GM21619 (cell line): ENCODE results near the gene GIMAP1.

ENCODE experiments used
- ATAC-seq: cut with Tn5 transposase; IDR thresholded peaks from one replicate; pipeline ENCODE4 v1.9.1; 2021; ENCODE audit not compliant: unreplicated experiment

GIMAP1 gene

GRCh38 chr7:150721970-150722373 is 5.6 kb downstream of the GIMAP1 start:
- no peak for ATAC-seq

GRCh38 chr7:150722431-150722931 is 6.1 kb downstream of the GIMAP1 start:
- no peak for ATAC-seq

GRCh38 chr7:150723467-150723866 is 7.1 kb downstream of the GIMAP1 start:
- no peak for ATAC-seq

GRCh38 chr7:150727381-150727780 is 11.0 kb downstream of the GIMAP1 start:
- no peak for ATAC-seq

- ATAC-seq: no peak
Observed at GRCh38 chr7:150728011-150728410, 11.6 kb downstream of the GIMAP1 start.

- no peak for ATAC-seq
Observed at GRCh38 chr7:150728609-150729008, 12.2 kb downstream of the GIMAP1 start.

- ATAC-seq: no peak
Observed at GRCh38 chr7:150731916-150732315, 15.5 kb downstream of the GIMAP1 start.

GRCh38 chr7:150732786-150733481 is 16.5 kb downstream of the GIMAP1 start:
- no peak for ATAC-seq

- no peak for ATAC-seq
Observed at GRCh38 chr7:150733482-150734095, 17.2 kb downstream of the GIMAP1 start.

GRCh38 chr7:150734254-150734653 is 17.8 kb downstream of the GIMAP1 start:
- no peak for ATAC-seq

- ATAC-seq: no peak
Observed at GRCh38 chr7:150735596-150736358, 19.4 kb downstream of the GIMAP1 start.

GRCh38 chr7:150736864-150737263 is 20.5 kb downstream of the GIMAP1 start:
- peak; percentile 10 for ATAC-seq

- ATAC-seq: peak; percentile 63
Observed at GRCh38 chr7:150737265-150738055, 21.0 kb downstream of the GIMAP1 start, which contains the start of gene GIMAP5. GIMAP5 (plus strand) TSS chr7:150737418; CDS start chr7:150740885, 3,467 bp downstream.

- ATAC-seq: no peak
Observed at GRCh38 chr7:150738092-150738491, 21.7 kb downstream of the GIMAP1 start.

- no peak for ATAC-seq
Observed at GRCh38 chr7:150738591-150739001, 22.2 kb downstream of the GIMAP1 start.

- ATAC-seq: no peak
Observed at GRCh38 chr7:150739033-150739432, 22.6 kb downstream of the GIMAP1 start.

GRCh38 chr7:150740053-150740452 is 23.6 kb downstream of the GIMAP1 start:
- no peak for ATAC-seq

- no peak for ATAC-seq
Observed at GRCh38 chr7:150742286-150742968, 26.0 kb downstream of the GIMAP1 start.

GRCh38 chr7:150744041-150744656 is 27.7 kb downstream of the GIMAP1 start:
- no peak for ATAC-seq

GRCh38 chr7:150745086-150745485 is 28.7 kb downstream of the GIMAP1 start:
- no peak for ATAC-seq
